GM12891 (cell line): ENCODE results near the gene FAT1.
"Not testable (repeated sequence)": the region's sequence is repeated elsewhere in the genome, so short reads cannot be mapped to it uniquely, and the experiment has no call there.

ENCODE experiments used
- DNase-seq: peaks from one replicate; pipeline ENCODE4 v3.0.0; 2011; ENCODE audit warnings: low spot score; ENCODE audit not compliant: insufficient read length
- FAIRE-seq: peaks from 2 replicates; lab custom pipeline; 2011; peaks lifted over from hg19 to GRCh38; lab: Jason Lieb, UNC
- PAX5 ChIP-seq: IDR thresholded peaks from 2 replicates; pipeline ENCODE4 v1.6.1; 2011; ENCODE audit warnings: low read length, moderate library complexity, mild to moderate bottlenecking; ENCODE audit not compliant: insufficient read depth, severe bottlenecking
- POLR2A ChIP-seq: IDR thresholded peaks from 2 replicates; pipeline ENCODE4 v1.6.1; 2011; ENCODE audit warnings: low read depth, low read length, control low read depth
- POLR2AphosphoS5 ChIP-seq: IDR thresholded peaks from 2 replicates; pipeline ENCODE4 v1.6.1; 2011; ENCODE audit warnings: low read depth, low read length, control low read depth
- POU2F2 ChIP-seq: IDR thresholded peaks from 2 replicates; pipeline ENCODE4 v1.6.1; 2011; ENCODE audit warnings: low read depth, mild to moderate bottlenecking, control low read depth, low read length, moderate library complexity
- SPI1 ChIP-seq: IDR thresholded peaks from 2 replicates; pipeline ENCODE4 v1.6.1; 2011; ENCODE audit warnings: low read depth, low read length, control low read depth
- TAF1 ChIP-seq: IDR thresholded peaks from 2 replicates; pipeline ENCODE4 v1.6.1; 2011; ENCODE audit warnings: low read depth, low read length, control low read depth

Gene FAT1

DNA sequence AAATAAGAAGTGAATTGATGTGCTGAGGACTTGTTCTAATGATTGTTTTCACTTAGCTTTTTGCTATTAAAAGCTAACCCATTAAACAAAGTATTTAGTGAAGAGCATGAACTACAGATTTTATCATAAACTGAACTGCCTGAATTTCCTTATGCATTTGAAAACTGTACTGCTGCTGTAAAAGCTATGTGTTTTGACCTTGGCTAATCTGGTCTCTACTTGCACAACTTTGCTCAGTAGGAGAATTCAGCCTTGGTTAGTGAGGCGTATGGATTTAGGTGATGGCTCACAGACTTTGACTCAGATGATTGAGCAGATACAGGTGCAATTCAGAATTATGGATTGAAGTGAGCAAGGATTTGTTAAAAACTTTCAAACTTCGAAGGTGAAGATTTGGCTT is 38.7 kb upstream of the FAT1 start:
- FAIRE-seq (no peak), DNase-seq (no peak)
- no peak for TF ChIP-seq PAX5
- no peak for TF ChIP-seq TAF1
- no peak for TF ChIP-seq SPI1
- no peak for TF ChIP-seq POU2F2
- no peak for TF ChIP-seq POLR2AphosphoS5
- TF ChIP-seq POLR2A = no peak

- not testable (repeated sequence) for FAIRE-seq, DNase-seq
Observed at GRCh38 chr4:186761956-186762355, 38.3 kb upstream of the FAT1 start.

DNA sequence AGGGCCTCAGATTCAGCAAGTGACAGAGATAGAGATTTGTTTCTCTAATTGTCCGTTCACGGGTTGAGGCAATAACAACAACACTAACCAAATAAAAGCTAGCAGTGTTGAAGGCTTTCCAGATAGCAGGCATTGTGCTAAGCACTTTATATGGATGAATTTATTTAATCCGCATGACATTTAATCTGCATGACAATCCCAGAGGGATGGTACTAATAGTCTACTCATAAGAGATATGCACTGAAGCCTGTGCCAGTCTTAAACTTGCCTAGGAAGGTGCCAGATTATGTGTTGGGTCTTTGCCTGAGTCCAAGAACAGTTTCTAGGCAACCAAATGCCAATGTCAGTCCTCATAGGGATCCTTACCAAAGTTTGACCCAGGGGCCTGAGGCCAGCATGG is 37.7 kb upstream of the FAT1 start:
- FAIRE-seq = no peak
- TF ChIP-seq POLR2AphosphoS5 = no peak
- no peak for DNase-seq

DNA sequence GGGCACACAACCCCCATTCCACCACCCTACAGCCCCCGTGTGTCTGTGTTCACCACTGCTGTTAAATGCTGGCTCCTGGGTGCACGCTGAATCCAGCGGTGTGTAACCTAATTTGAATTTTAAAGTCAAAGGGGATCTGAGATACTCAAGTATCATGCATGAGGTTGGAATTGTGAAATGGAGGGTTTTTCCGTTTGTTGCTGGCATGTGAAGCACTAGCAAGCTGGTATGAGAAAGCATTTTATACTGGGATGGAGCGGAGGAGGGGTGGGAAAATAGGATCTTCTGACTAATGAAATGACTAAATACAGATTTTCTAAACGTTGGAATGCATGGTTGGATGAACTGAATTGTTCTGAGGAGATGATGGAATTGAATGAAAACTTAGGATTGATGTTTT is 36.9 kb upstream of the FAT1 start:
- TF ChIP-seq TAF1 (no peak), POLR2AphosphoS5 (no peak), PAX5 (no peak), SPI1 (no peak), POU2F2 (no peak), POLR2A (no peak)
- DNase-seq = no peak
- FAIRE-seq = no peak

- FAIRE-seq (no peak), DNase-seq (no peak)
- no peak for TF ChIP-seq PAX5
- TF ChIP-seq POLR2A = no peak
- TF ChIP-seq POU2F2 = no peak
- TF ChIP-seq SPI1 = no peak
- TF ChIP-seq TAF1 = no peak
- no peak for TF ChIP-seq POLR2AphosphoS5
Observed at GRCh38 chr4:186759990-186760389, 36.3 kb upstream of the FAT1 start.

GRCh38 chr4:186758929-186759682 is 35.5 kb upstream of the FAT1 start:
- DNase-seq = no peak
- FAIRE-seq = no peak
- TF ChIP-seq POLR2AphosphoS5 (no peak), PAX5 (no peak), SPI1 (no peak), POU2F2 (no peak), POLR2A (no peak), TAF1 (no peak)

DNA sequence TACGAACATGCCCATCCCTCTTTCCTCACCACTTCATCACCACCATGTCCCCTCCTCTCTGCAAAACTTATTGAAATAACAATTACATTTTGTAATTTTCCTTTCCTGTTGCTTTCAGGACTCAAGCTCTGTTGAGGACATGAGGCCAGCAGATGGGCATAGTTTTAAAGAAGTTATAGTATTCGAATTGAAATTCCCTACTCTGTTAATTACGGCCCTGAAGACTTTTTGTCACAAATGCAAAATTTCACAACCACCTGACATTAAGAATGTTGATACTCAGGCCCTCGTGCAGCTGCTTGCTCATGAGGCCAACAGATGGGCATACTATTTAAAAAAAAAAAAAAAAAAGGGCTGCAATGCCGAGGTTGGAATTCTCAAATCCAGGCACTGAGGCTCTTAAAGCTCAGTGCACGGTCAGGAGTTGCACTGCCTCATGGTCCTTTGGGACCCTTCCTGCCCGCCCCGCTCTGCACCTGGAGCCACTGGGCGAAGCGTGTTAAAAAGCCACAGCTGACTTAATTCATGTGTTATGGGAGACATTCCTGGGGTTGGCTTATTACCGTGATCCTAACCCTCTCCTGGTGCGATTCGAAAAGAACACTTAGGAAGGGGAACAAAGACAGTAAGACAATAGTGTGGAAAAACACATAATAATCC is 34.2 kb upstream of the FAT1 start:
- no peak for TF ChIP-seq POU2F2
- TF ChIP-seq SPI1 = no peak
- TF ChIP-seq POLR2AphosphoS5 = no peak
- no peak for TF ChIP-seq PAX5
- no peak for TF ChIP-seq TAF1
- TF ChIP-seq POLR2A = no peak
- DNase-seq (no peak), FAIRE-seq (no peak)

DNA sequence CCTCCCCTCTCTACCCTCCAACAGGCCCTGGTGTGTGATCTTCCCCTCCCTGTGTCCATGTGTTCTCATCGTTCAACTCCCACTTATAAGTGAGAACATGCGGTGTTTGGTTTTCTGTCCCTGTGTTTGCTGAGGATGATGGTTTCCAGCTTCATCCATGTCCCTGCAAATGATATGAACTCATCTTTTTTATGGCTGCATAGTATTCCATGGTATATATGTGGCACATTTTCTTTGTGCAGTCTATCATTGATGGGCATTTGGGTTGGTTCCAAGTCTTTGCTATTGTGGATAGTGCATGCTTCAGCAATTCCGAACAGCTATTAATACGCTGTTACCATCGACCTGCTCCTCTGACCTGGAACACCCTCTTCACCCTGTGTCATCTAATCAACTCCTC is 32.9 kb upstream of the FAT1 start:
- not testable (repeated sequence) for DNase-seq, FAIRE-seq

DNA sequence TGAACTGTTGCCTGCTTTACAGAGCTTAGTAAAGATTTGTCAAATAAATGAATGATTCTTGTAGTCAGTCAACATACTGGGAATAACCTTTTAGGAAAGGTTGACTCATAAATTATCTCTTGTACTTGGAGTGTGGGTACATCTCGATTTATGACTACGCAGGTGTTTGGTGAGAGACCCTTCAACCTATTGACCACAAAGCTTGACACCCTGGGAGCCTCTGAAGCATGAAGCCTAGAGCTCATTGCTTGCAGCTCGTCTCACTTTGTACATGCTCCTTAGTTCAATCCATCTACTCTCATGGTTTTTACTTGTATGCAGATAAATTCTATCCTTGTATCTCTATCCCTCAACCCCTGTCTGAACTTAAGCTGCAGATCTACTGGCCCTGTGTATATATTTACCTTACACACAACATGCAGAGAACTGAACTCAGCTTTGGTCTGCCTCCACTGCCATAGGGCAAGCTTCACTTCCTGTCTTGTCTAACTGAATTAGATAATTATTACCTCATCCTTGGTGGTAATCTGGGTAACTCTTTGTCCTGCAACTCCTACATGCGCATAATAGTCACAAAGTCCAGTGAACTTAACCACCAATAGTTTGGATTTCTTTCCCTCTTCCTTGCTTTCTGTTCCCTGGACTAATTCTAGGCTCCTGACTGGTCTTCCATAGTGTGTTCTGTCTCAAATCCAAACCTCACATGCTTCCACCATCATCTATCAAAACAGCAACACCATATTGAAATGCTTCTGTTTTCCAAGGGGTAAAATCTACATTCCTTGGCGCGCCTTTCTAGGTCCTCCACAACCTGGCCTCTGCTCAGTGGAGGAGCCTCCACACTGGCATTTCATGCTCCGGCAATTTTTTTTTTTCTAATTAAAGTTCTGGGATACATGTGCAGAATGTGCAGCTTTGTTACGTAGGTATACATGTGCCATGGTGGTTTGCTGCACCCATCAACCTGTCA is 32.2 kb upstream of the FAT1 start:
- no peak for DNase-seq
- no peak for TF ChIP-seq TAF1
- TF ChIP-seq SPI1 = no peak
- TF ChIP-seq POU2F2 = no peak
- TF ChIP-seq PAX5 = no peak
- TF ChIP-seq POLR2A = no peak
- no peak for TF ChIP-seq POLR2AphosphoS5
- FAIRE-seq = no peak

- no peak for TF ChIP-seq POU2F2
- TF ChIP-seq POLR2A = no peak
- no peak for TF ChIP-seq POLR2AphosphoS5
- TF ChIP-seq SPI1 = no peak
- TF ChIP-seq TAF1 = no peak
- no peak for TF ChIP-seq PAX5
- DNase-seq (no peak), FAIRE-seq (no peak)
Observed at GRCh38 chr4:186754976-186755375, 31.3 kb upstream of the FAT1 start.
